Activated T-helper 1 cell treated with anti-CD3 and anti-CD28 coated beads, Interleukin-2, amount 50 U/mL, for 16 hours (primary cell): ENCODE results near the gene PM20D2.
"Not testable (repeated sequence)": the region's sequence is repeated elsewhere in the genome, so short reads cannot be mapped to it uniquely, and the experiment has no call there.

ENCODE experiments used
- DNase-seq, 2 donors: peaks; one replicate each; pipeline ENCODE4 v3.0.0-alpha.2; 2020; ENCODE audit warnings: low read depth in 1 of 2, low spot score in 1 of 2

PM20D2 gene

GRCh38 chr6:89145956-89146717, at the start of gene PM20D2:
PM20D2 (plus strand) TSS chr6:89146055; CDS start chr6:89146145, 90 bp downstream.
- peak; percentile 32 to 43 for DNase-seq

DNA sequence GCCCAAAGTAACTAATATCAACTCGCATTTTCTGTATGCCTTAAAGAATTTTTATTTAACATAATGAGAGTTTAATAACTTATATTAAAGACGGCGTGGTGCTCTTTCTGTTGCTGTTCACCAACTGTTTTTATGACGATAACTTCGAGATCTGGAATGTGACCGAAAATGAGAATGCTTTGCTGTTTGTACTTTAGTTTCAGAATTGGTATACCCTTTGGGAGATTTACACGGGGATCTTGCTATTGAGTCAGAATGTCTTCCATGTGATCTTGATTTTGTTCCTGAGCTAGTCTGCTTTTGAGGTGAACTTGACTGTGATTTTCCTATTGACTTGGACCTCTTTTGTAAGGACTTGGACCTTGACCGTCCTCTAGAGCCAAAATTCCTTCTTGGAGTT, 47.4 kb upstream of the PM20D2 start:
- DNase-seq, result no peak

GRCh38 chr6:89100114-89100513, 45.7 kb upstream of the PM20D2 start:
- DNase-seq, result no peak

DNA sequence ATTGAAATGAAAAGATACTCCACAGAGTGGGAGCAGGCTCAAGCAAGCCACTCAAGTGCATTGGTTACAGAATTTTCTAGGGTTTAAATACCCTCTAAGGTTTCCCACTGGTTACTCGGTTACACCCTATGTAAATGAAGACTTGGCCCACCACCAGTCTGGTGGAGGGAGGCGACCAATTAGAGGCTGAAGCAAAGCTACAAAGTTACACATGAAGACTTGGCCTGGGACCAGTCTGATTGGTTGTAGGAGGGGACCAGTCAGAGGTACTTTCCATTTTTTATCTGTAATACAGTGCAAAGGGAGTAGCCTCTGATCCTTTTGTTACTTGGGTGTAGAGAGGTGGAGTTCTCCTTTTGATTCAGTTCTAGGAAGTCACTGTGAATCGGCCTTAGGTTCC, 35.6 kb upstream of the PM20D2 start:
- DNase-seq, result no peak

- DNase-seq, result no peak
Observed at GRCh38 chr6:89111933-89112332, 33.9 kb upstream of the PM20D2 start.

GRCh38 chr6:89116702-89117101, 29.2 kb upstream of the PM20D2 start:
- no peak for DNase-seq

DNA sequence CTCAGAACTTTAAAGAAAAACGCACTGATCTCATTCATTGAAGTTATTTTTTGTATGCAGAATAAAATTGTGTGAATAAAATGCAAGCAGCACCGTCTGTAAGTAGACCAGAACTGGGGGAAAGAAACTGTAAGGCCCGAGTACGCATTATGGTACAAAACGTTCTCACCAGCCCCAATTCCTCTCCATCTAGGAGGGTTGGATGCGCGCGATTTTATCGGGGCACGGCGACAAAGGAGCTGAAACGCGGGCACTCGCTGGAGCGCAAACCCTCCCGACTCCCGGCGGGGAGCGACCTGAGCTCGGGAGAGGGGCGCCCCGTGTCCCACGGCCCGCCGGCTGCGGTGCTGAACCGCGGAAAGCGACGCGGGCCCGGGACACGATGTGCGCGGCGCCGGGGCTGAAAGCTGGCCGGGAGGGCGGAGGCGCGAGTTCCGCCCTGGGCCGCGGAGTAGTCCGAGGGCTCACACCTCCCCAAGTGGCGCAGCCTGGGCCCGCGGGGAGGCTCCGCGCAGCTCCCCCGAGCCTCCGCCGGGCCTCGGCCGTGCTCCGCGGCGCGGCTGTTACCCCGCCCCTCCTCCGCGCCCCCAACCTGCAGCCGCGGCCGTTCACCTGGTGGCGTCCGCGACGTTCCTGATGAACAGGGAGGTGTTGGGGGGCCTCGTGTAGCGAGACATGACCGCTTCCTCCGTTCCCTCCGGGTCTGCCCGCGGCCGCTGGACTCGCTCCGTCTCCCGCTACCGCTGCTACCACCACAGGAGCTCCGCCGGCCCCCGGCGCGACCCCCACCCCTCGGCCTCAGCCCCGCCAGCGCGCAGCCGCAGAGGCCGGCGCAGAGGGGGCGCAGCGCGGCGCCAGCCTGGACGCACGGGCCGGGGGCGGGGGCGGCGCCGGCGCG, 28.4 kb upstream of the PM20D2 start, which contains the start of gene SRSF12:
TSS of gene SRSF12 (minus strand) at position 861 of the 898 bp plus-strand sequence. CDS start at position 677, 184 bp downstream.
- DNase-seq, result peak in 1 of 2 donors; percentile 7

DNA sequence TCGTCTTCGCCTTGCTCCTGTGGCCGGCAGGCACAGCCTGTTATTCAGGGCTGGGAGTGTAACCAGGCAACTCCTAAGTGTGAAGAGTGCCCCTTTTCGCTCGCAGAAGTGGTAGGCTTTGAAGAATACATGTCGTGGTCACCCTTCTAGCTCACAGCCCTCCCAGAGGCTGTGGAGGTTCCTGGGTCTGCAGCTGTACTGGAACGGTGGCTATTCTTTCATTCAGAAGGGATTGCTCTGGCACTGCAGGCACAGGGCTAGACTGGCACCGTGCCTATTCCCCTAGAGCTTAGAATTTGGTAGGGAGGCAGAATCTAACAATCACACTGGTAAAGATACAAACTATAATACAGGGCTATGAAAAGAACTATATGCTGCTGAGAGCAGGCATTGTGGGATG, 26.9 kb upstream of the PM20D2 start:
- no peak for DNase-seq

- DNase-seq, result no peak
Observed at GRCh38 chr6:89120371-89120770, 25.5 kb upstream of the PM20D2 start.

DNA sequence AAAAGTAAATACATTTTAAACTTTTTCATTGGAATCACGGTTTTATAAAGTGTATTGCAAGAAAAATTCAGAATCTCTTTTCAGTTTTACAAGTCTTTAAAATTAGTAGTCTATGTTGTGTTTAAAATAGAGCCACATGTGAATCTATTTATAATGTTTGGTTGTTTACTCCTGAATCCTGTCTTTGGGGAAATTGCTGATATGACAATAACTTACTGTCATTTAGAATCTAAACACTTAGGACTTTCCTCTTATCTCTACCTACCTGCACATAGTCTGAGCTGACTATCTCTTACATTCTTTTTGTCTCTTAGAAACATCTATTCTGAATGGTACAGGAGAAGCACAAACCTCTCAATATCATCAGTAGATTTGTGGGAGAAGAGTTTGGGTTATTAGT, 23.9 kb upstream of the PM20D2 start:
- no peak for DNase-seq

DNA sequence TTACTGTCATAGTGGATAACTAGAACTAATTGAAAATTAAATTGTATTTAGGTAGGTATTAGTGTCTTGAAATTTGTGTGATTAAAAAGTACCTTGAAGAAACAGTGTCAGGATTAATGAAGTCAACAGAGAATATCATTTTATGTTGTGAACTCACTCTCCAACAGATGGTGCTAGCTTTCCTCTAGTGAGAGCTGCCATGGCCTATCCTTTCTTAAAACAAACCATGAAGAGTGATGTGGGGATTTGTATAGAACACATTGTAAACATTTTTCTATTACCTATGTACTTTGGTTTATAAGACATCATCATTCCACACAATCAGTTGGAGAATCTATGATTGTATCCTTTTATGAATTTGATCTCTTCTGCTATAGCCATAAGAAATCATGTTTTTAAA, 23.2 kb upstream of the PM20D2 start:
- no peak for DNase-seq

GRCh38 chr6:89128256-89128671, 17.6 kb upstream of the PM20D2 start:
- not testable (repeated sequence) for DNase-seq

GRCh38 chr6:89131599-89131998, 14.3 kb upstream of the PM20D2 start:
- DNase-seq, result no peak

- DNase-seq, result no peak
Observed at GRCh38 chr6:89132057-89132456, 13.8 kb upstream of the PM20D2 start.

DNA sequence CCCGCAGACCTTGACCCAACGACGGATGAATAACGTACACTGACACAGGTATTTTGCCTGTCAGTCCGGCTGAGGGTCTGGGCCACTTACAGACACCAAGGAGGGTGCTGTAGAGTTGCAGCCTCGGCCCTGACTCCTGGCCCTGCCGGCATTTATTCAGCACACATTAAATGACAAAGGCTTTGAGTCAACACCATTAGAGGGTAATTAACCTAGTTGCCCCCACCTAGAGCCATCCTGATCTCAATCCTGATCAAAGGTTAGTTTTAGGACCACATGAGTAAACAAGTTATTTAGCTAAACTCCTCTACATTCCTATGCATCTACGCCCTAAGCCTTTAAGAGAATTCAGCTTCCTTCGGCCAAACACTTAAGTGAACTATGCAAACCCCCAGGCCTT, 11.9 kb upstream of the PM20D2 start:
- DNase-seq, result no peak

- DNase-seq, result no peak
Observed at GRCh38 chr6:89134723-89135122, 11.1 kb upstream of the PM20D2 start.

DNA sequence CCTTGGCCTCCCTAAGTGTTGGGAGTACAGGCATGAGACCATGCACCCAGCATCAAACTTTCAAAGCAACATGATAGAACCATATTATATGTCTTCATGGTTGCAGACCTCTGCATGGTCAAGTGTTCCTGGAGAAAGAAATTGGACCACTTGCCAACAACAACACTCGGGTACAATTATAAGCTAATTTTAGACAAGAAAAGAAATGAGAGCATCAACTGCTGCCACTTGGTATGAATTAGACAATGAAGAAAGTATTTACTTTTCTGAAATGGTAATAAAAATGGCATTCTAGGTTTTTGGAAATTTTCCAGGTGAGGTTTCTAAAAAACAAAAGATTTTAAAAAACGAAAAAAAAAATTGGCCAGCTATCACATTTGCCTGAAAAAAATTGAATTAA, 7.7 kb upstream of the PM20D2 start:
- no peak for DNase-seq

GRCh38 chr6:89139509-89140346, 6.1 kb upstream of the PM20D2 start:
- no peak for DNase-seq

DNA sequence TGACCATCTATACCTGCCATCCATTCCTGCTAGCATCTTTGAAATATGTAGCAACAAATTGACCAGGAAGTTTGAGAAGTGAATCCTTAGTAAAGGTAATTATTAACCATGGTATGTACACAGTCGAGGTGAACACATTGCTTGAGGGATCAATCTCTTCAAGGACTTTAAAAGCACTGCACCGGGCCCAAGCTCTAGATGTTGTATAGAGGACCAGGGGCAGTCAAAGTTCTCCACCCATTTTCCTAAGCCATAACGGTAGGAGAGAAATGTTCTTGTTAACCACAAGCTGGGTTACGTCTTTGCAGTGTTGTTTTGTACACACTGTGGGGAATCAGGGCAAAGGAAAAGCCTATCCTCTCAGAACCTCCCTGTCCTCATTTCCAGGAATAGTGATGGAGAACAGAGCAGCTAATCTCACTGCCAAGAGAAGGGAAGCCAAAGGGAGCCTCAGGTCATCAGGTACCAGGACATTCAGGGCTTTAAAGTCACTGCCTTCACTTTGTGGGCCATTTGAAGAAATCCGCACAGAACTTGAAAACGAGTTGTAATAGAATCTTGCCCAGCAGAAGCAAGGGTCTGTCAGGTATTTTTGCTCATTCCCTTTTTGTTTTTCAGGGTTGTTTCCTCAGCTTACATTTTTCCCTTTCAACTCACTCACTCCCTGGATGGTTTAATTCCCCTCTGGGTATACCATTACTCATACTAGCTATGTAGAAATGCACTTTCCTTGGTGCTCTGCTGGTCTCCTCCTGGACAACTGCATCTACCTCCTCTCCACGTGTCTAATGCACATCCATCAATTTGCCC, 5.3 kb upstream of the PM20D2 start:
- DNase-seq, result no peak

- DNase-seq, result no peak
Observed at GRCh38 chr6:89144354-89144906, 1.4 kb upstream of the PM20D2 start.
